Ascending aorta (tissue), 2 donors: ENCODE results near the gene NLRP6. TPM values are rescaled to one million over a fixed set of nuclear protein-coding genes. Genes with fewer than 3 reads are reported as not detected.
"Not testable (repeated sequence)": the region's sequence is repeated elsewhere in the genome, so short reads cannot be mapped to it uniquely, and the experiment has no call there.

Source experiments
- DNase-seq, 2 donors: peaks; one replicate each; pipeline ENCODE4 v3.0.0-alpha.2; 2019; ENCODE audit warnings: low spot score in 2 of 2
- H3K27ac ChIP-seq, 2 donors: fragments of 200-600 bp; sonication (generic); one replicate each; pipeline ENCODE4 v1.5.1; 2016 to 2017; ENCODE audit warnings: mild to moderate bottlenecking in 1 of 2
- H3K27me3 ChIP-seq: fragments of 200-600 bp; sonication (generic); one replicate; pipeline ENCODE4 v1.5.1; 2017
- H3K36me3 ChIP-seq, 2 donors: fragments of 200-600 bp; sonication (generic); one replicate each; pipeline ENCODE4 v1.5.1; 2016
- H3K4me1 ChIP-seq, 2 donors: fragments of 200-600 bp; sonication (generic); one replicate each; pipeline ENCODE4 v1.5.1; 2016 to 2017; ENCODE audit warnings: mild to moderate bottlenecking in 1 of 2
- H3K4me3 ChIP-seq, 2 donors: fragments of 200-600 bp; sonication (generic); one replicate each; pipeline ENCODE4 v1.5.1; 2016 to 2017; ENCODE audit warnings: mild to moderate bottlenecking in 1 of 2
- H3K9me3 ChIP-seq, 2 donors: fragments of 200-600 bp; sonication (generic); one replicate each; pipeline ENCODE4 v1.5.1; 2016
- intact Hi-C: fragments of 100-400 bp; cut with DNase I; formaldehyde crosslinking; loops from one replicate; pipeline ENCODE4 v1.15.1; 2023
- total RNA-seq: library from RNA; depleted of rRNA; stranded (reverse); fragments of >200 nt; gene quantifications from one replicate; pipeline ENCODE4 v1.1.0, GENCODE V29; 2016
- TF ChIP-seq, protein P1 (sequence below), 3 experiments: fragments of 200-600 bp in 2 of 3; fragments of 450-650 bp in 1 of 3; sonication (generic) in 2 of 3; IDR thresholded peaks; one replicate each; pipeline ENCODE4 v1.5.1; 2016 to 2019; ENCODE audit warnings: antibody characterized with exemption in 3 of 3, mild to moderate bottlenecking in 1 of 3, moderate library complexity in 1 of 3

Gene NLRP6
- total RNA-seq, 1 donor from 2014 or later, result not detected

- Histone ChIP-seq H3K9me3 (no peaks in the 10 kb centered on the region), H3K4me3 (no peak overlapping the region), H3K36me3 (no peaks in the 10 kb centered on the region), H3K4me1 (peaks cover 6 to 8% of the 10 kb centered on the region in 2 donors), H3K27ac (no peak overlapping the region), H3K27me3 (peaks cover 15% of the 10 kb centered on the region)
- peak in 1 of 2 donors; percentile 60 for DNase-seq
- TF ChIP-seq, protein P1, sequence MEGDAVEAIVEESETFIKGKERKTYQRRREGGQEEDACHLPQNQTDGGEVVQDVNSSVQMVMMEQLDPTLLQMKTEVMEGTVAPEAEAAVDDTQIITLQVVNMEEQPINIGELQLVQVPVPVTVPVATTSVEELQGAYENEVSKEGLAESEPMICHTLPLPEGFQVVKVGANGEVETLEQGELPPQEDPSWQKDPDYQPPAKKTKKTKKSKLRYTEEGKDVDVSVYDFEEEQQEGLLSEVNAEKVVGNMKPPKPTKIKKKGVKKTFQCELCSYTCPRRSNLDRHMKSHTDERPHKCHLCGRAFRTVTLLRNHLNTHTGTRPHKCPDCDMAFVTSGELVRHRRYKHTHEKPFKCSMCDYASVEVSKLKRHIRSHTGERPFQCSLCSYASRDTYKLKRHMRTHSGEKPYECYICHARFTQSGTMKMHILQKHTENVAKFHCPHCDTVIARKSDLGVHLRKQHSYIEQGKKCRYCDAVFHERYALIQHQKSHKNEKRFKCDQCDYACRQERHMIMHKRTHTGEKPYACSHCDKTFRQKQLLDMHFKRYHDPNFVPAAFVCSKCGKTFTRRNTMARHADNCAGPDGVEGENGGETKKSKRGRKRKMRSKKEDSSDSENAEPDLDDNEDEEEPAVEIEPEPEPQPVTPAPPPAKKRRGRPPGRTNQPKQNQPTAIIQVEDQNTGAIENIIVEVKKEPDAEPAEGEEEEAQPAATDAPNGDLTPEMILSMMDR (IDR thresholded peaks at IDR 0.05), result no peak
- intact Hi-C loops, result no loop called here
These were observed 6.2 kb downstream of the NLRP6 start for GRCh38 chr11:284105-285020.

DNA sequence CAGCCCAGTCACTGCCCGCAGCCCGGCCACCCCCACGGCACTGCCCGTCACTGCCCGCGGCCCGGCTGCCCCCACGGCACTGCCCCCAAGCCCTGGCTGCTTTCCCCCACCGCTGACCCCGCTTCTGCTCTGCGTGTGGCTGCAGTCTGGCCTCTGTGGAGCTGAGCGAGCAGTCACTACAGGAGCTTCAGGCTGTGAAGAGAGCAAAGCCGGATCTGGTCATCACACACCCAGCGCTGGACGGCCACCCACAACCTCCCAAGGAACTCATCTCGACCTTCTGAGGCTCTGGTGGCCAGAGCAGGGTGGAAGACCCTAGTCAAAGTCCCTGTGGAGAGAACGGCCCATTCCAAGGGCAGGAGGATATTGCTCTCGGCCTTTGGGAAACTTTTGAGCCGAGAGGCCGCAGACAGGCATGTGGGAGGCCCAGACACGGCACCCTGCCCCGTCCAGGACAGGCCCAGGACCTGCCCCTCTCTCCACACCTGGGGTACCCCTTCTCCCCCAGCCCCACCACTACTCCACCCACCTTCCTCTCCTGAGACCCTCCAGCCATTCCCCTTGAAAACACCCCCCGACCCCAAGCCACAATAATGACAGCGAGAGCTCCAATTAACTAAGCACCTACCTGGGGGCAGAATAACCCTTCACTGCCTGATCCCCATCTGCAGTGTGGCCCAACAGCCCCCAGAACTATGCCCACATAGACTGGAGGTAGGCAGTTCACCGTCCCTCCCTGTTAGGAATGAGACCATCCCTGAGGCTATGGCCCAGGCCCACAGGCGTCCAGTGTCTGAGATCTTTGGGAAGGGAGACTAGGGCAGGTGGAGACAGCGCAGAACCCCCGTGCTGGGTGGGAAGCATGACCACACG lies 7.0 kb downstream of the NLRP6 start:
- Histone ChIP-seq H3K36me3 (no peaks in the 10 kb centered on the region), H3K4me3 (no peak overlapping the region), H3K4me1 (peaks cover 8 to 14% of the 10 kb centered on the region in 2 donors), H3K27me3 (peaks cover 8% of the 10 kb centered on the region), H3K27ac (no peak overlapping the region), H3K9me3 (no peaks in the 10 kb centered on the region)
- intact Hi-C loops, result no loop called here
- no peak for DNase-seq
- TF ChIP-seq, protein P1 (IDR thresholded peaks at IDR 0.05), result no peak

GRCh38 chr11:285894-286220 lies 7.7 kb downstream of the NLRP6 start:
- H3K36me3 ChIP-seq, result no peaks in the 10 kb centered on the region
- DNase-seq, result no peak
- intact Hi-C loops, result no loop called here

GRCh38 chr11:286977-287820 lies 9.0 kb downstream of the NLRP6 start:
- peaks cover 8 to 14% of the 10 kb centered on the region in 2 donors for H3K4me1 ChIP-seq
- H3K27me3 ChIP-seq, intact Hi-C loops, H3K27ac ChIP-seq, H3K4me3 ChIP-seq, H3K36me3 ChIP-seq, H3K9me3 ChIP-seq: not testable (repeated sequence)
- DNase-seq, result peak in 1 of 2 donors; percentile 60

More at GRCh38 chr11:285894-286220, 7.7 kb downstream of the NLRP6 start:
- Histone ChIP-seq H3K27me3 (peaks cover 8% of the 10 kb centered on the region), H3K9me3 (no peaks in the 10 kb centered on the region), H3K4me3 (no peak overlapping the region), H3K27ac (no peak overlapping the region), H3K4me1 (peaks cover 8 to 14% of the 10 kb centered on the region in 2 donors)
- TF ChIP-seq, protein P1 (IDR thresholded peaks at IDR 0.05), result no peak

- peaks cover 4% of the 10 kb centered on the region for H3K27me3 ChIP-seq
- peak overlapping the region; percentile 21 to 59 for H3K27ac ChIP-seq
- H3K4me3 ChIP-seq, result peak overlapping the region; percentile 69 to 97
- intact Hi-C loops, result loop anchor here (2.0 kb wide), 1 partner anchor 51 kb away; the partner anchor contains the start of genes PSMD13 and SIRT3
- TF ChIP-seq, protein P1 (IDR thresholded peaks at IDR 0.05), result no peak
- H3K9me3 ChIP-seq, result no peaks in the 10 kb centered on the region
- DNase-seq, result peak; percentile 7 to 66
- peaks cover 8 to 14% of the 10 kb centered on the region in 2 donors for H3K4me1 ChIP-seq
- H3K36me3 ChIP-seq, result no peaks in the 10 kb centered on the region
These were observed 9.7 kb downstream of the NLRP6 start for GRCh38 chr11:287821-288477.
